HG02943 (cell line): ENCODE measurements around the gene HIVEP3.

Experiments used
- ATAC-seq: cut with Tn5 transposase; IDR thresholded peaks from one replicate; pipeline ENCODE4 v1.9.1; 2021; ENCODE audit warnings: mild to moderate bottlenecking, low read depth, moderate library complexity; ENCODE audit not compliant: unreplicated experiment

HIVEP3 gene

DNA sequence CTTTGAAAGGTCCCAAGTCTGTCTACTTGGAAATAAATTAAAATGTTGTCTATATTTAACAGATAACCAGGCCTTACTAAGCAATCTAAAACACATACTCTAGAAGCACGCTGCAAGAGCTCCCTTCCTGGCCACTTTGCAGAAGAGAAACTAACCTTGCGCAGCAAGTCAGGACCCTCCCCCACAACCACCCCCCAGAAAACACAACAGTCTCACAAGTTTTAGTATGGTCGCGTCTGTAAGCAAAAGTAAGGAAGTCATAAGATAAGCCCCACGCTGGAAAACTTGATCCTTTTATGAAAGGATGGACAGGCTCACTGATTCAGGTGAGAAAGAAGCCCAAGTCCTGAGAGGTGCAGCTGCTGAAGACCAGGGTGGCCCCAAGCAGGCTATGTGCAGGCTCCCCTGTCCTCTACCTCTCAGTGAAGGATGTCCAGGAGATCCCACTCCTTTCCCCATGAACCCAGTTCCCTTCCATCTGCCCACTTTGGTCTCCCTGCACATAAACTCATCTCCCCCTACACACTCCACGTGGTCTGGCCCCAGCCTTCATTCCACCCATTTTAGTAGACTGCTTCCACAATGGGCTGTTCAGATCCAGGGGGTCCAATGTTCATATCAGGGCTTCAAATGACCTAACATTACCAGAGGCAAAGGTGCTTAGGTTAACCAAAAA lies 23.8 kb downstream of the HIVEP3 start:
- no peak for ATAC-seq

GRCh38 chr1:41894101-41894807 lies 24.5 kb downstream of the HIVEP3 start:
- ATAC-seq = no peak

- no peak for ATAC-seq
Observed at GRCh38 chr1:41892301-41892781, 26.4 kb downstream of the HIVEP3 start.

DNA sequence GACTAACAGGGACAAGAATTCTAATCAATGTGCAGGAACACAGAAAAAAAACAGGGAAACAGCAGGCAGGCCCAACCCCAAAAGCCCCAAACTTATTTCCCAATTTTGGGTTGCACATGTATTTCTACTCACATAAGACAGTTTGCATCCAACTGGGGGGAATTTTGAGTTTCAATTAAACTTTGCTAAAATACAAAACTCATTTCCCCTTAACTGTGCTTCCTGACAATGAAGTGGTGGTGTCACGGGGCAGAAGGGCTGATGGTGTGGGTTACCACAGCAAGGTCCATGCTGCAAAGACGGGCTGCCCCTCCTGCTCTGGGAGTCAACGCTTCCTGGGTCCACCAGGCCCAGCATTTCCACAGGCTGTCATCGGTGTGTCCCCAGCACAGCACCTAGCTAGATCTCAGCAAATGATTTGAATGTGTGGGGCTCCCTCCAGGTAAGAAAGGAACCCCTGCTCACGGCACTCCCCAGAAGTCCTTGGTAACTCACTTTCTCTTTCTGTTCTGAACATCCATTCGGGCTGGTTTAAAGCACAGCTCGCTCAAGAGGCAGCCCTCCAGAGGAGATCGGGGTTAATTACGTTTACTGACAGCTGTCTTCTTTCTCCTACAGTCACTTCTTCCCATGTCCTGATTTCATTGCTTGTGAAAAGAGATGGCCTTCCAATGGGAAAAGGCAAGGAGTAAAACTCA lies 27.4 kb downstream of the HIVEP3 start:
- peak; percentile 81 for ATAC-seq

- no peak for ATAC-seq
Observed at GRCh38 chr1:41890825-41891198, 27.9 kb downstream of the HIVEP3 start.

DNA sequence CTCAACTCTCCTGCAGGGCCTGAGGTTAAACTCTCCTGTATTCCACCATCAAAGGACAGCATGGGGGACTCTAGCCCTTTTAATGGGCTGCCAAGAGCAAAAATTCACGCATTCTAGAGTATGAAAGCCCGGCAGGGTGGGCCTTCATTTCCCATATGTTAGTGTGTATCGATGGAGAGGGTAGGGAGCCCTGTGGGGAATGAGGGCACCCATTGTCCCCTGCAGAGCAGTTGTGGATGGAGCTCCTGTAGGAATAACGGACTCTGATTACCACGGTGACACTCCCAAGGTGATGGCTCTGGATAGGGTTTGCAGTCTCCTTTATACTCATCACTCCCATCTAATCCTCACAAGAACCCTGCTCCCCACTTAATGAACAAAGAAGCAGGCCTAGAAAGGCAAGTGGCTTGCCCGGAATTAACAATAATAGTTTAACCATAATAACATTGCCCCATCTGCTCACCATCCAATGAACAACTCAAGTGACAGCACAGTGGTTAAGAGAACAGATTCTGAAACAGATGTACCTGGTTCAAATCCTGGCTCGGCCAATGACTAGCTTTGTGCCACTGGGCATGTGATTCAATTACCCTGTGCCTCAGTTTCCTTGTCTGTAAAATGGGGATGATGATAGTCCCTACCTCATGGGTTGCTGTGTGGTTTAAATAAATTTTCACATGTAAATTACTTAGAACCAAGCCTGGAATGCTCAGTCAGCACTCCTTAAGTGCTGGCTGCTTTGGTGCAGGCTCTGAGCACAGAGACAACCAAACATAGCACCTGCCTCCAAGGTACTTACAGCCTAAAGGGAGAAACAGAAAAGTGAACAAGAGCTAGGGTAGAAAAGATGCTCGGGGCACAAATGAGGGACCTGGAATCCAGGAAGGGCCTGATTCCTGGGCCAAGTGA lies 29.0 kb downstream of the HIVEP3 start:
- ATAC-seq = no peak

DNA sequence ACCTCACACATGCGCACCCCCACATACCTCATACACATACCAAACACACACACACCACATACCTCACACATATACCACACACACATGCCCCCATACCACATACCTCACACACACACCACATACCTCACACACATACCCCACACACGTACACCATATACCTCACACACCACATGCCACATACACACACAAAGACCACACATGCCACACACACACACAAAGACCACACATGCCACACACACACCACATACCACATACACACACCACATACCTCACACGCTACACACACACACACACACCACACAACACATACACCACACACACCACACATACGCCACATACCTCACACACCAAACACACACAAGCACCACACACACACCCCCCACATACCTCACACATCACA lies 30.0 kb downstream of the HIVEP3 start:
- ATAC-seq = no peak

- ATAC-seq = no peak
Observed at GRCh38 chr1:41887365-41887764, 31.4 kb downstream of the HIVEP3 start.

- no peak for ATAC-seq
Observed at GRCh38 chr1:41884256-41885230, 34.2 kb downstream of the HIVEP3 start.

DNA sequence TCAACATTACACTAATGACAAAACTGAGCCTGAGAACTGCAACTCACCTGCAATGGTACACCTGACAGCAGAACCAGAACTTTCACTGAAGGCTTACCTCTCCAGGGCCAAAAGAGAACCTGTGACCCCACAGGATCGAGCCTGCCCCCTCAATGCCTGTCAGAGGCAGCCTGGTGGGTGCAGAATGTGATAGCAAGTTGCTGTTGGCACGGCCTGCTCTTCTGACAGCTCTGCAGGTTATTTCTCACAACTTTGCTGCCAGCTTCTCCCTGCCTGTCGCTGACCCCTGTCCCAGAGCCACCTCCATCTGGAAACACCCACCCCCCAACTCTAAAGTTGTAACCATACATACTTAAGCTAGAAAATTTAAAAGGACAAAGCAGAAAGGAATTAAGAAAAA lies 35.2 kb downstream of the HIVEP3 start:
- ATAC-seq = no peak

DNA sequence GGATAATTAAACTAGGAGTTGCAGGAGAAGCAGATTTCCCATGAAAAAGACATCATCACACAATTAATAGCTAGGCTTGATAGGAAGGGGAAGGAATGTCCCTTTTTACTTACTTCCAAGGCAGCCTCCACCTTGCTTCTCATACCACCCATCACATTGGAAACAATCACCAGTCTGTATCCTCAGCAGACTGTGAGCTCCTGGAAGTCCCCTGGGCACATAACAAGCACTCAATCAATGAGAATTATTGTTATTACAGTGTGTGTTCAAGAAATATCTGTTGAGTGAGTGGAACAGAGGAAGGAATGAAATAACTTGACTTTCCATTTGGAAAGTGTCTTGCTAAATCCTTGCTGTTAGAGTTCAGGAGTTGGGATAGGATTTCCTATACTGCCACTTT lies 36.2 kb downstream of the HIVEP3 start:
- ATAC-seq = no peak

GRCh38 chr1:41882068-41882477 lies 36.6 kb downstream of the HIVEP3 start:
- no peak for ATAC-seq

- ATAC-seq = no peak
Observed at GRCh38 chr1:41880950-41881885, 37.5 kb downstream of the HIVEP3 start.

GRCh38 chr1:41880261-41880660 lies 38.5 kb downstream of the HIVEP3 start:
- no peak for ATAC-seq

DNA sequence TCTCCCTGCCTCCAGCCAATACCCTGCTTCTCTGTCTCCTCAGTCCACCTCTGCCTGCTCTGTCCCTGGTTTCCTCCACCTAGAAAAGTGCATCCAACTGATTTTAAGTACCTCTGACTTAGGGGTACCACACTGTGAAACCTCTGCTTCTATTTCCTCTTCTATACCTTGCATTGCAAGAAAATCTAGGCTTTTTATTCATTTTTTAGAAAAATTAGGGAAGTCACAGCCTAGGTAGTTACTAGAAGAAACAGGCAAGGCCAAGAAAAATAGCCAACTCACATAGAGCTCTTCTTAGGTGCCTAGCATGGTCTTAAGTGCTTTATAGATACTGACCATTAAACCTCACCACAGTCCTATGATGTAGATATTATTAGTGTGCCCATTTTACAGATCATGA lies 39.1 kb downstream of the HIVEP3 start:
- ATAC-seq = no peak

DNA sequence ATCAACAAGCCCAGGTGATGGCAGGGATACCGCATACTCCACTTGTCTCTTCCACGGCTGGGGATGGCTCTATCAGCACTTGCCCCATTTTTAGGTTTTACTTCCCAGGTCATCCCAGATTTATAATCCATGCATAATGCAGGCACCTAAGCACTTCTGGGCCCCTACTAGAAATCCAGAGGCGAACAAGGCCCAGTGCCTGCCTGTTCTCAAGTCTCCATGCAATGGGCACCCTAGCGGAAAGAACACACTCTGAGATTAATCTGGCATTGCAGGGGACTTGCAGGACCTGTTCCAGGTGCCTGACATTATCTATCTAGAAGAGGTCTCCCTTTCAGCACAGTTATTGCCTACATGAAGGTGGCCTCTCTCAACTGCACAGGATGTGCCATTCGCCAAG lies 39.8 kb downstream of the HIVEP3 start:
- ATAC-seq = no peak

DNA sequence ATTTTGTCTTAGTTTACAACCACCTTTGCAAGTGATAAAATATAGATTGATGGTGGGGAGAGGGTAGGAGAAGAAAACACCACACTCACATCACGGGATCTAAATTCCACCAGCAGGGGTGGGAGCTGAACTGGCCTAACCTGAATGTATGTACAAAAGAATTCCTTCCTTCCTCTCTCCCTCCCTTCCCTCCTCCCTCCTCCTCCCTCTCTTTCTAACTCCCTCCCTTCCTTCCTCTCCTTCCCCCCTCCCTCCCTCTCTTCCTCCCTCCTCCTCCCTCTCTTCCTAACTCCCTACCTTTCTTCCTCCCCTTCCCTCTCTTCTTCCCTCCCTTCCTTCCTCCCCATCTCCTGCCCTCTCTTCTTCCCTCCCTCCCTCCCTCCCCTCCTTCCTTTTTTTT lies 40.2 kb downstream of the HIVEP3 start:
- no peak for ATAC-seq
